ENCODE measurements around the gene ARFGEF2. TPM values are rescaled to one million over a fixed set of nuclear protein-coding genes. Genes with fewer than 3 reads are reported as not detected.

Gene ARFGEF2
- total and polyA plus RNA-seq, 2 of the 8 experiments (the other 6 are each of a cell fraction or from before 2014, with no cell fraction given) = 8.1 to 21.8 TPM

DNA sequence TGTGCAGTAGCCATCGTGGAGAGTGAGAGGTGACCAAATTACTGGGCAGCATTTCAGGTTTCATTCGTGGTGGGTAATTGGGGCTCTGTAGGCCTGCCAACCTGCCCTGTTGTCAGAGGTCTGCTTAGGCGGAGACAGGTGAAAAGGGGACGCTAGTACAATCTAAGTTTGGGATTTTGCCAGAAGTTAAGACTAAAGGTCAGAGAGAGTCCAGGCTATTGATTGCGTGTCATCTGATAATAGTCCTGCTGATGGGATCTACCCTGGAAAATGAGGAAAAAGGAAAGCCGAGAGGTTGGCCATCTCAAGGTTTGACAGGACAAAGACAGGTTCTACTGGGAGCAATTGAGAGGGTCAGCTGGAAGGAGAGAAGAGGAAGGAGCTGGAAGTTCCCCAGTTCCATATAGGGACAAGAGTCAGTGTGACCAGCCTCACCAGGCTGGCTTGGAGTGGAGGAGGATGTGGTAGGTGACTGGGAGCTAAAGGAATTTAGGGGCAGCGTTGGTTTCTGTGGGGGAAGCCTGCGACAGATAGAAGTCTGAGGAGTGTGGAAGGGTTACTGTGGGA, 10.9 kb downstream of the ARFGEF2 start:
- Histone ChIP-seq H2BK12ac (ENCODE audit: low read depth, low read length) (no peak overlapping the region), H3K79me1 (ENCODE audit: low read depth, low read length) (peaks cover 32% of the 10 kb centered on the region), H3K23ac (ENCODE audit: insufficient read length) (no peak overlapping the region), H3K4ac (replicated peaks; ENCODE audit: insufficient read length, low read depth, low read length) (no peak overlapping the region), H2BK15ac (ENCODE audit: low read length) (no peak overlapping the region), H3K4me1 (replicated peaks in 1 of 4; ENCODE audit: control insufficient read depth in 3 of 4, insufficient read depth in 4 of 4, low read length in 3 of 4) (no peaks in the 10 kb centered on the region; a peak in 1 of 7 replicates), H2BK5ac (ENCODE audit: low read depth, low read length) (no peak overlapping the region), H3K18ac (ENCODE audit: extremely low read depth, low read length) (no peak overlapping the region), H3K79me2 (ENCODE audit: control insufficient read depth in 1 of 2, insufficient read depth in 2 of 2, low read length in 2 of 2) (peaks cover 10 to 64% of the 10 kb centered on the region in 2 experiments), H3K56ac (replicated peaks; ENCODE audit: insufficient read length, low read depth, low read length) (no peak overlapping the region), H3K27ac (ENCODE audit: low read depth, low read length) (no peak overlapping the region), H3K4me3 (ENCODE audit: extremely low read depth in 1 of 4, insufficient read depth in 2 of 4, low read depth in 3 of 4, low read length in 4 of 4) (no peak overlapping the region), H3K27me3 (replicated peaks in 1 of 4; ENCODE audit: control insufficient read depth in 3 of 4, extremely low read depth in 1 of 4, insufficient read depth in 3 of 4, low read length in 3 of 4) (no peaks in the 10 kb centered on the region), H4K5ac (ENCODE audit: insufficient read length, low read depth, low read length) (no peak overlapping the region), H2AK5ac (ENCODE audit: low read depth, low read length) (no peak overlapping the region), H2BK120ac (replicated peaks; ENCODE audit: low read depth, low read length) (no peak overlapping the region), H3K23me2 (ENCODE audit: low read depth, low read length) (no peaks in the 10 kb centered on the region; the same call in 1 of the 2 replicates), H3K36me3 (ENCODE audit: control insufficient read depth in 2 of 4, insufficient read depth in 4 of 4, low read length in 3 of 4) (no peaks in the 10 kb centered on the region), H2BK20ac (ENCODE audit: low read length) (no peak overlapping the region), H3K9me3 (ENCODE audit: insufficient read depth in 2 of 2, low read depth in 1 of 2, low read length in 1 of 2) (no peaks in the 10 kb centered on the region), H4K8ac (ENCODE audit: extremely low read depth, insufficient read depth, low read length) (no peak overlapping the region), H4K91ac (replicated peaks; ENCODE audit: insufficient read length, low read length) (no peak overlapping the region), H3K9ac (replicated peaks in 1 of 4; ENCODE audit: extremely low read depth in 1 of 4, low read depth in 3 of 4, low read length in 3 of 4) (no peak overlapping the region), H4K20me1 (replicated peaks in 1 of 2; ENCODE audit: control insufficient read depth in 1 of 2, insufficient read depth in 2 of 2, low read length in 2 of 2) (peaks cover 10 to 21% of the 10 kb centered on the region in 2 experiments), H3K14ac (ENCODE audit: insufficient read length) (no peak overlapping the region), H2AFZ (ENCODE audit: low read length) (no peak overlapping the region), H3K4me2 (ENCODE audit: insufficient read depth in 1 of 2, low read depth in 2 of 2, low read length in 2 of 2) (no peak overlapping the region)
- CTCF ChIA-PET (ENCODE audit: partially characterized antibody) = interaction anchor here (0.6 to 1.0 kb wide), 3 partner anchors 15 to 842 kb away, joined by 3 to 6 read pairs (median 3); no protein-coding TSS in a partner anchor
- FAIRE-seq = no peak
- no peak for DNase-seq (ENCODE audit: low read depth in 1 of 2, low spot score in 2 of 2)
- POLR2A ChIA-PET (ENCODE audit: partially characterized antibody) = no interaction called here
- 93% methylated on average over 8 of the region's 8 CpGs; no CpG with 5 or more reads in 1 of the 2 experiments for WGBS, 2 experiments (ENCODE audit: extremely low coverage in 1 of 2, insufficient coverage in 1 of 2, insufficient read length in 1 of 2, insufficient replicate concordance in 2 of 2, low coverage in 1 of 2, low lambda C conversion rate in 2 of 2, missing lambda C conversion rate in 1 of 2)
- no peak for TF ChIP-seq JUND (IDR thresholded peaks at IDR 0.05; ENCODE audit: low read length)
- no peak for TF ChIP-seq CHD2 (IDR thresholded peaks at IDR 0.05; ENCODE audit: low read length)
- no peak for TF ChIP-seq KDM5A (IDR thresholded peaks at IDR 0.05; ENCODE audit: low read length)
- no peak for TF ChIP-seq SRF (IDR thresholded peaks at IDR 0.05; ENCODE audit: low read depth, low read length)
- TF ChIP-seq RXRA (IDR thresholded peaks at IDR 0.05; ENCODE audit: insufficient read depth, low read depth, low read length) = no peak
- no peak for TF ChIP-seq CBX5 (IDR thresholded peaks at IDR 0.05; ENCODE audit: low read depth, low read length)
- no peak for TF ChIP-seq KDM1A (IDR thresholded peaks at IDR 0.05; ENCODE audit: borderline replicate concordance, low read length)
- no peak for TF ChIP-seq NRF1 (IDR thresholded peaks at IDR 0.05; ENCODE audit: low read depth, low read length)
- no peak for TF ChIP-seq RFX5 (IDR thresholded peaks at IDR 0.05; ENCODE audit: borderline replicate concordance, low read depth, low read length)
- TF ChIP-seq, protein P1, sequence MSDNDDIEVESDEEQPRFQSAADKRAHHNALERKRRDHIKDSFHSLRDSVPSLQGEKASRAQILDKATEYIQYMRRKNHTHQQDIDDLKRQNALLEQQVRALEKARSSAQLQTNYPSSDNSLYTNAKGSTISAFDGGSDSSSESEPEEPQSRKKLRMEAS (IDR thresholded peaks at IDR 0.05) = no peak
- TF ChIP-seq, protein P2, sequence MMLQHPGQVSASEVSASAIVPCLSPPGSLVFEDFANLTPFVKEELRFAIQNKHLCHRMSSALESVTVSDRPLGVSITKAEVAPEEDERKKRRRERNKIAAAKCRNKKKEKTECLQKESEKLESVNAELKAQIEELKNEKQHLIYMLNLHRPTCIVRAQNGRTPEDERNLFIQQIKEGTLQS (IDR thresholded peaks at IDR 0.05; ENCODE audit: insufficient read depth, low read depth, low read length) = no peak
- no peak for TF ChIP-seq SP4 (IDR thresholded peaks at IDR 0.05; ENCODE audit: low read length)
- TF ChIP-seq TAF1 (IDR thresholded peaks at IDR 0.05; ENCODE audit: low read depth, low read length) = no peak
- no peak for TF ChIP-seq ASH2L (IDR thresholded peaks at IDR 0.05; ENCODE audit: low read length)

Data from H1 (cell line).